KMS-11 (cell line): Measurements from ENCODE around the gene SMIM20.
"Not testable (repeated sequence)": the region's sequence is repeated elsewhere in the genome, so short reads cannot be mapped to it uniquely, and the experiment has no call there.

Source experiments
- H2AFZ ChIP-seq: fragments of 200-600 bp; sonication (generic); 2 replicates; pipeline ENCODE4 v1.6.1; 2016; ENCODE audit warnings: antibody characterized with exemption, mixed run types, low read depth
- H3K27ac ChIP-seq: fragments of 200-600 bp; sonication (generic); 2 replicates; pipeline ENCODE4 v1.6.1; 2016; ENCODE audit warnings: mild to moderate bottlenecking, mixed run types
- H3K27me3 ChIP-seq: fragments of 200-600 bp; sonication (generic); 2 replicates; pipeline ENCODE4 v1.6.1; 2017; ENCODE audit warnings: mild to moderate bottlenecking, low read depth, mixed run types, moderate library complexity; ENCODE audit not compliant: insufficient read depth
- H3K36me3 ChIP-seq: fragments of 200-600 bp; sonication (generic); 2 replicates; pipeline ENCODE4 v1.6.1; 2017; ENCODE audit warnings: mild to moderate bottlenecking, mixed run types; ENCODE audit not compliant: insufficient read depth
- H3K4me1 ChIP-seq: fragments of 200-600 bp; sonication (generic); 2 replicates; pipeline ENCODE4 v1.6.1; 2016; ENCODE audit warnings: mild to moderate bottlenecking, low read depth, mixed run types; ENCODE audit not compliant: poor library complexity, severe bottlenecking
- H3K4me2 ChIP-seq: fragments of 200-600 bp; sonication (generic); 2 replicates; pipeline ENCODE4 v1.7.0; 2016; ENCODE audit warnings: mild to moderate bottlenecking, mixed run types
- H3K4me3 ChIP-seq: fragments of 200-600 bp; sonication (generic); IDR thresholded peaks from 2 replicates; pipeline ENCODE4 v1.6.1; 2017; ENCODE audit warnings: low read depth, low read length, mixed read lengths; ENCODE audit not compliant: insufficient read depth
- H3K79me2 ChIP-seq: fragments of 200-600 bp; sonication (generic); 2 replicates; pipeline ENCODE4 v1.6.1; 2016; ENCODE audit warnings: low read depth, mixed run types; ENCODE audit not compliant: insufficient read depth
- H3K9ac ChIP-seq: fragments of 200-600 bp; sonication (generic); 2 replicates; pipeline ENCODE4 v1.6.1; 2016; ENCODE audit warnings: mild to moderate bottlenecking, mixed run types
- H4K20me1 ChIP-seq: fragments of 200-600 bp; sonication (generic); 2 replicates; pipeline ENCODE4 v1.6.1; 2016; ENCODE audit warnings: mild to moderate bottlenecking, mixed run types; ENCODE audit not compliant: insufficient read depth
- TF ChIP-seq, protein P1 (sequence below): fragments of 200-600 bp; sonication (generic); conservative IDR thresholded peaks from 2 replicates; pipeline ENCODE4 v1.6.1; 2017; ENCODE audit warnings: low read depth, mild to moderate bottlenecking, antibody characterized with exemption, low read length, moderate library complexity, mixed read lengths

Gene SMIM20

DNA sequence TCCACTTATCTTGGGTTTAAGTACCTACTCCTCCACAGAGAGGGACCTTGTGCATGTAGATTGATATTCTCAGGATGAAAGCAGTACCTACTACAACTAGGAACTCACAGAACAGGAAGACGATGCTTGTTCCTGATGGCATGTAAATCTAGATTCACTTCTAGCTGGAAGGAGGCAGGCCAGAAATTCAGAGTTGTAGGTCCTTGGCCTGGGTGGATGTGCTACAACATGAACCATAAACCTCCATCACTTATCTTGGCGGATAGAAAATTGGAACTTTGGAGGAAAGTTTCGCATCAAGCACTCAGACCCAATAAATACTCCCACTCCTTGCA, 9.3 kb upstream of the SMIM20 start:
- no peak overlapping the region for H3K27ac ChIP-seq

DNA sequence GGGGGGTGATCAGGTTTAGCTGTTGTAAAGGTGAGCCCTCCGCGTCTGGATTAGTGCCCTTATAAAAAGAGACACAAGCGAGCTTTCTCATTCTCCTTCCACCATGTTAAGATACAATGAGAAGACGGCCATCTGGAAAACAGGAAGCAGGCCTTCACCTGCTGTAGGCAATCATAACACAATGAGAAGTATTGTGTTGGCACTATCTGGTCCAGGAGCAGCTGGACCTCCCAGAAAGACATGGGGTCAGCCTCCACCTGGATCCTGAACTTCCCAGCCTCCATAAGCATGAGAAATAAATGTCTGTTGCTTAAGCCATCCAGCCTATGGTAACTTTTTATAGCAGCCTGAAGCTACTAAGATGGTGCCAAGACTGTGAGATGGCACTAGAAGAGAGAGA, 8.6 kb upstream of the SMIM20 start:
- H3K4me3 ChIP-seq, result no peak overlapping the region
- no peak overlapping the region for H3K27ac ChIP-seq
- no peaks in the 10 kb centered on the region for H3K36me3 ChIP-seq
- no peak overlapping the region for H3K4me2 ChIP-seq
- TF ChIP-seq, protein P1, sequence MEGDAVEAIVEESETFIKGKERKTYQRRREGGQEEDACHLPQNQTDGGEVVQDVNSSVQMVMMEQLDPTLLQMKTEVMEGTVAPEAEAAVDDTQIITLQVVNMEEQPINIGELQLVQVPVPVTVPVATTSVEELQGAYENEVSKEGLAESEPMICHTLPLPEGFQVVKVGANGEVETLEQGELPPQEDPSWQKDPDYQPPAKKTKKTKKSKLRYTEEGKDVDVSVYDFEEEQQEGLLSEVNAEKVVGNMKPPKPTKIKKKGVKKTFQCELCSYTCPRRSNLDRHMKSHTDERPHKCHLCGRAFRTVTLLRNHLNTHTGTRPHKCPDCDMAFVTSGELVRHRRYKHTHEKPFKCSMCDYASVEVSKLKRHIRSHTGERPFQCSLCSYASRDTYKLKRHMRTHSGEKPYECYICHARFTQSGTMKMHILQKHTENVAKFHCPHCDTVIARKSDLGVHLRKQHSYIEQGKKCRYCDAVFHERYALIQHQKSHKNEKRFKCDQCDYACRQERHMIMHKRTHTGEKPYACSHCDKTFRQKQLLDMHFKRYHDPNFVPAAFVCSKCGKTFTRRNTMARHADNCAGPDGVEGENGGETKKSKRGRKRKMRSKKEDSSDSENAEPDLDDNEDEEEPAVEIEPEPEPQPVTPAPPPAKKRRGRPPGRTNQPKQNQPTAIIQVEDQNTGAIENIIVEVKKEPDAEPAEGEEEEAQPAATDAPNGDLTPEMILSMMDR, result no peak
- H2AFZ ChIP-seq, result no peak overlapping the region
- no peaks in the 10 kb centered on the region for H3K79me2 ChIP-seq
- no peaks in the 10 kb centered on the region for H3K27me3 ChIP-seq
- no peak overlapping the region for H3K9ac ChIP-seq
- no peaks in the 10 kb centered on the region for H4K20me1 ChIP-seq
- no peaks in the 10 kb centered on the region for H3K4me1 ChIP-seq

More for the DNA sequence above, 9.3 kb upstream of the SMIM20 start:
- Histone ChIP-seq H3K4me3 (no peak overlapping the region), H3K79me2 (no peaks in the 10 kb centered on the region), H3K4me2 (no peak overlapping the region), H3K27me3 (no peaks in the 10 kb centered on the region), H3K4me1 (no peaks in the 10 kb centered on the region), H4K20me1 (no peaks in the 10 kb centered on the region), H3K36me3 (no peaks in the 10 kb centered on the region), H2AFZ (no peak overlapping the region), H3K9ac (no peak overlapping the region)
- TF ChIP-seq, protein P1, result no peak

DNA sequence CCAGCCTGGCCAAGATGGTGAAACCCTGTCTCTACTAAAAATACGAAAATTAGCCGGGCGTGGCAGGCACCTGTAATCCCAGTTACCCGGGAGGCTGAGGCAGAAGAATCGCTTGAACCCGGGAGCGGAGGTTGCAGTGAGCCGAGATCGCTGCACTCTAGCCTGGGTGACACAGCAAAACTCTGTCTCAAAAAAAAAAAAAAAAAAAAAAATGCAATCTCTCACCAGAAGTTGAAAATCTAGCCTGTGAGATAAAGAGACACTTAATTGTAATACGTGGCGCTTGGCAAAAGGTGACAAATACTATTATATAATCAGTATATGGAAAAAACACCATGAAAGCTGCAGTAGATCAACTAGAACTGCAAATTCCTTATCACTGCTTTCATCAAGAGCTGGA, 7.9 kb upstream of the SMIM20 start:
- not testable (repeated sequence) for H4K20me1 ChIP-seq, H3K4me2 ChIP-seq, H2AFZ ChIP-seq, H3K79me2 ChIP-seq, H3K36me3 ChIP-seq, H3K27ac ChIP-seq, H3K4me3 ChIP-seq, H3K27me3 ChIP-seq, H3K4me1 ChIP-seq, H3K9ac ChIP-seq

DNA sequence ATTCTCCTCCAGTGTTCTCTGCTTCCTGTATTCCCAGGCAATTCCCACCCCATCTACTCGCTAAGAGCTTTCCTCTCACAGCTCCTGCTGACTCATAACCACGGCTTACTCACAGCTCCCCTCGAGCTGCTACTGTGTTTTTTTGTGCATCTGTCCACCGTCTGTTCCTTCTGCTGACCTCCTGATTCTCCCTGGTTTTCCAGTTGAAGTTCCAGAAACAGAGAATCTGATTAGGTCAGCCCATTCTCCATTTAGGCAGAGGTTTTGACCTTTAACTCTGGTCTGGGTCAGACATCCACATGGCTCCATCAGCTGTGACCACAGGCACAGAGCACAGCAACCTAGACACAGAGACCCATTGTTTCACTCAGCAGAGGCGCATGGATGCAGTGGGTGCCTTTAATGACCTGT, 5.5 kb upstream of the SMIM20 start:
- TF ChIP-seq, protein P1, result no peak
- Histone ChIP-seq H3K4me2 (no peak overlapping the region), H4K20me1 (no peaks in the 10 kb centered on the region), H2AFZ (no peak overlapping the region), H3K27me3 (peaks cover 3% of the 10 kb centered on the region; the same call in 1 of the 2 replicates), H3K27ac (no peak overlapping the region), H3K79me2 (no peaks in the 10 kb centered on the region), H3K36me3 (no peaks in the 10 kb centered on the region), H3K4me3 (no peak overlapping the region), H3K9ac (no peak overlapping the region), H3K4me1 (no peaks in the 10 kb centered on the region)

DNA sequence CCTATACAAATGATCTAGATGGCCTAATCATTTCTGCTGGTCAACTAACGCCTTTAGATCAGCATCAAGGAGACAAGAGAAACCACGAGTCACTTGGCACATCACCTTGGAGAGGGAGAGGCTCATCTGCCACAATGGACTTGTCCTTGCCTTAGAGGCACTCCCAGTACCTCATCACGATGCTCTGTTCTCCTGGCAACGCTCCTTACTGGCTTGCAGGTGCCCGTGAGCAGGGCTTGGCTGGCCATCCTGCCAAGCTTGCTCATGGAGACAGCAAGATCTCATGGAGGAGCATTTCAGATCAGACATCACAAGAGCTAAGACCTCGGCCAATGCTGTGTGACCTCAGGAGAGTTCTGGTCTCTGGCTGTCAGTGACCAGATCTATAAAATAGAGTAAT, 2.7 kb upstream of the SMIM20 start:
- no peaks in the 10 kb centered on the region for H3K4me1 ChIP-seq

More for the DNA sequence above, 2.7 kb upstream of the SMIM20 start:
- no peak overlapping the region for H3K4me2 ChIP-seq
- no peaks in the 10 kb centered on the region for H3K36me3 ChIP-seq
- no peaks in the 10 kb centered on the region for H3K79me2 ChIP-seq
- H2AFZ ChIP-seq, result no peak overlapping the region
- no peak overlapping the region for H3K27ac ChIP-seq
- TF ChIP-seq, protein P1, result no peak
- no peak overlapping the region for H3K9ac ChIP-seq
- H3K4me3 ChIP-seq, result no peak overlapping the region
- peaks cover 3% of the 10 kb centered on the region; the same call in 1 of the 2 replicates for H3K27me3 ChIP-seq
- no peaks in the 10 kb centered on the region for H4K20me1 ChIP-seq
